ENCODE results near the gene PROKR1. TPM values are rescaled to one million over a fixed set of nuclear protein-coding genes. Genes with fewer than 3 reads are reported as not detected.

PROKR1 gene
- total and polyA plus RNA-seq, 12 donors = 0.06 TPM; not detected in 11

DNA sequence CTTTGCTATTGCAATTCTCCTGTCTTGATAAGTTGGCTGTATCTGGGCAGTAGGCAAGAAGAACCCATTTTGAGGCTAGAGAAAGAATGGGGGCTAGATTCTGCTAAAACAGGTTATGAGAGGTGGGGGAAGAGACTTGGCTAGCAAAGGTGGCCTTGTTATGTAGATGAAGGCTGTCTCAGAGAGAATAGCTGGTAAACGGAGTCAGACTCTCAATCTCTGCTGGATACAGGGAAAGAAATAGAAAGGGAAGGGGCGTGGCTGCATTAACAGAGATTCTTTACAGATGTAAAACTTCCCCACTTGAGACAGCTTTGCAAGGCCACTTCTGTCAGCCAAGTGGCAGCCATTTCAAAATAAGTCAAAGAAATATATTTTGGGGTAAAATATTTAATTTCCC is 53.2 kb downstream of the PROKR1 start:
- WGBS, 2 donors = 78 to 87% methylated on average over 2 of the region's 2 CpGs
- TF ChIP-seq, protein P1, sequence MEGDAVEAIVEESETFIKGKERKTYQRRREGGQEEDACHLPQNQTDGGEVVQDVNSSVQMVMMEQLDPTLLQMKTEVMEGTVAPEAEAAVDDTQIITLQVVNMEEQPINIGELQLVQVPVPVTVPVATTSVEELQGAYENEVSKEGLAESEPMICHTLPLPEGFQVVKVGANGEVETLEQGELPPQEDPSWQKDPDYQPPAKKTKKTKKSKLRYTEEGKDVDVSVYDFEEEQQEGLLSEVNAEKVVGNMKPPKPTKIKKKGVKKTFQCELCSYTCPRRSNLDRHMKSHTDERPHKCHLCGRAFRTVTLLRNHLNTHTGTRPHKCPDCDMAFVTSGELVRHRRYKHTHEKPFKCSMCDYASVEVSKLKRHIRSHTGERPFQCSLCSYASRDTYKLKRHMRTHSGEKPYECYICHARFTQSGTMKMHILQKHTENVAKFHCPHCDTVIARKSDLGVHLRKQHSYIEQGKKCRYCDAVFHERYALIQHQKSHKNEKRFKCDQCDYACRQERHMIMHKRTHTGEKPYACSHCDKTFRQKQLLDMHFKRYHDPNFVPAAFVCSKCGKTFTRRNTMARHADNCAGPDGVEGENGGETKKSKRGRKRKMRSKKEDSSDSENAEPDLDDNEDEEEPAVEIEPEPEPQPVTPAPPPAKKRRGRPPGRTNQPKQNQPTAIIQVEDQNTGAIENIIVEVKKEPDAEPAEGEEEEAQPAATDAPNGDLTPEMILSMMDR (IDR thresholded peaks at IDR 0.05) = no peak
- Histone ChIP-seq H3K9me3 (peaks cover 0 to 20% (median 0%) of the 10 kb centered on the region in 11 donors), H3K4me1 (no peaks in the 10 kb centered on the region), H3K27ac (no peak overlapping the region), H3K27me3 (peaks cover 0 to 18% (median 0%) of the 10 kb centered on the region in 7 donors), H3K36me3 (no peaks in the 10 kb centered on the region), H3K4me3 (no peak overlapping the region)
- DNase-seq (no peak), ATAC-seq (no peak)
- intact Hi-C loops (cut with DNase I) = no loop called here

DNA sequence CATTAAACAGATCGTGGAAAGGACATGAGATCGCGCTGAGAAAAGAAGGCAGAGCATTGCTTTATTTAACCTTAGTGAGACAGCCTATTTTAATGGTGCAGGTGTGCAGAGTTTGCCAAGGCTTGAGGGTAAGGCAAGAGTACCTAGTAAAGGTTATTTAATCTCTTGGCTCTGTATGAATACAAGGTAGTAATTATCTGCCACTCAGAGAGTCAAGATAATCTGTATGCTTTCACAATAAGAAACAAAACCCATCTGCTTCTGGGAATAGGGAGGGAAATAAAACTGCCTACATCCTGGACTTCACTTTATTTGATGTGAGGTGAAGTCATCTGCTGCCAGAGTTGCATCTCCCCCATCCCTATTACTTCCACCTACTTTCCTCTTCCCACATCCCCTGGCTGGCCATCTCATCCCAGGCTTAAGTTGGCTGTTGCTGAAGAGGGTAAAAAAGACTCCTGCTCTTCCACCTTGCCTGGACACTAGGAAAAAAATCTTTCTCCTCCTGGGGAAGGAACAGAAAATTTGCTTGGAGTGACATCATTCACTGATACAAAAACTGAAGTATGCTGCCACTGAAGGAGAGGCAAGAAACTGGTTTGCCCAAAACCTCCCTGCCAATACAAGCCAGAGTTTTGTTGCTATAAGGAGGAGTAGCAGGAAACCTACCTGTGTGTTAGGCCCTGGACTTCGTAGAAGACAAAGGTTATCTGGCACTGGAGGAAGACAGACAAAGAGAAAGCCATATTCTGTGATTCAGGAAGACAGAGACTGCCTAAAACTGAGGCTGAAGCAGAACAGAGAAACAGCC is 55.4 kb downstream of the PROKR1 start:
- no peak for DNase-seq
- H3K4me3 ChIP-seq = no peak overlapping the region
- intact Hi-C loops (cut with DNase I) = no loop called here
- H3K36me3 ChIP-seq = no peaks in the 10 kb centered on the region
- WGBS, 2 donors = 68 to 73% methylated on average over 4 of the region's 4 CpGs
- peaks cover 0 to 18% (median 0%) of the 10 kb centered on the region in 7 donors for H3K27me3 ChIP-seq
- peaks cover 0 to 20% (median 0%) of the 10 kb centered on the region in 11 donors for H3K9me3 ChIP-seq
- H3K4me1 ChIP-seq = no peaks in the 10 kb centered on the region
- H3K27ac ChIP-seq = no peak overlapping the region
- ATAC-seq = no peak
- TF ChIP-seq, protein P1 (IDR thresholded peaks at IDR 0.05) = no peak

DNA sequence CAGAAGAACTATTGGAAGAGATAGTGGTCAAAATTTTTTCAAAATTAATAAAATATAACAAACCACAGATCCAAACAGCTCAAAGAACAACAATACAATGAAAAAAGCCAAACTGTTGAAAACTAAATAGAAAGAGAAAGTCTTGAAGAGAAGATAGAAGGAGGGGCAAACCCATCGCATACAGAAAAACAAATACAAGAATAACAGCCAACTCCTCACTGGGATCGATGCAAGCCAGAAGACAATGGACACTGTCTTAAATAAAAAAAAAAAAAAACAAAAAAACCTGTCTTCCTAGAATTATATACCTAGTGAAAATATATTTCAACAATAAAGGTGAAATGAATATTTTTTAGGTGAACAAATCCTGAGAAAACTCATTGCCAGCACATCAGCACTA is 57.2 kb downstream of the PROKR1 start:
- no peak overlapping the region for H3K4me3 ChIP-seq
- no peak for ATAC-seq
- TF ChIP-seq, protein P1 (IDR thresholded peaks at IDR 0.05) = no peak
- peaks cover 0 to 18% (median 0%) of the 10 kb centered on the region in 7 donors for H3K27me3 ChIP-seq
- no peak overlapping the region for H3K27ac ChIP-seq
- no peaks in the 10 kb centered on the region for H3K4me1 ChIP-seq
- peaks cover 0 to 20% (median 0%) of the 10 kb centered on the region in 11 donors for H3K9me3 ChIP-seq
- 95 to 99% methylated on average over 2 of the region's 2 CpGs for WGBS, 2 donors
- DNase-seq = no peak
- H3K36me3 ChIP-seq = no peaks in the 10 kb centered on the region
- intact Hi-C loops (cut with DNase I) = loop anchor here in 2 of 10 donors (10.0 kb wide), 2 partner anchors 216 to 224 kb away; no protein-coding TSS in a partner anchor

DNA sequence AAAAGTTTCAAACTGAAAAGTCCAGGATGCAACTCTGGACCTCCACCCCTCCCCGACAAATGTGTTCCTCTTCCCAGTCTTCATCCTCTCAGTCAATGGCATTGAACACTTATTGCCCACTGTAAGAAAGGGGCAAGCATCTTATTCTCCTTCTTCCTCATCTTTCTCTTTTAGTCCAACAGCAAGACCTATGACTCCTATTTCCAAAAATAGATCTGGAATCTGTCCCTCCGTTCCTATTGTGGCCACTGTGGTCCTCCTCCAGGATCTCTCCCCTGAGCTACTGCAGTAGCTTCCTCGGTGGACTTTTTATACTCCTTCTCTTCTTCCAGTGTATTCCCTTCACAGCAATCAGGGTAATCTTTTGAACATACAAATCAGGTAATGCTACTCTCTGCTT is 63.3 kb downstream of the PROKR1 start:
- ATAC-seq (peak in 1 of 8 donors; percentile 48), DNase-seq (no peak)
- TF ChIP-seq, protein P1 (IDR thresholded peaks at IDR 0.05) = no peak
- Histone ChIP-seq H3K36me3 (no peaks in the 10 kb centered on the region), H3K4me3 (no peak overlapping the region), H3K27ac (no peak overlapping the region), H3K9me3 (no peaks in the 10 kb centered on the region), H3K27me3 (no peaks in the 10 kb centered on the region), H3K4me1 (peaks cover 0 to 5% (median 0%) of the 10 kb centered on the region in 9 donors)
- 56 to 57% methylated on average over 3 of the region's 3 CpGs for WGBS, 2 donors
- intact Hi-C loops (cut with DNase I) = loop anchor here in 7 of 10 donors (5.0 to 10.0 kb wide), 5 partner anchors 206 to 222 kb away; no protein-coding TSS in a partner anchor

Other genes starting within 250 kb of the PROKR1 start
- gene FBXO48, start 176.3 kb upstream of the PROKR1 start, total RNA-seq = 1 to 10 TPM in 4 of 10 donors, under 1 TPM in 6; 0.27 to 1.2 (median 0.97) TPM
- under 1 TPM; 0.30 to 0.51 TPM for gene FBXO48, start 176.3 kb upstream of the PROKR1 start, polyA plus RNA-seq
- gene APLF, start 176.0 kb upstream of the PROKR1 start, total RNA-seq = 1 to 10 TPM; 3.4 to 6.5 (median 5.1) TPM
- 1 to 10 TPM in 1 of 2 donors, under 1 TPM in 1; 0.38 to 1.8 TPM for gene APLF, start 176.0 kb upstream of the PROKR1 start, polyA plus RNA-seq
- 10 to 100 TPM in 1 of 10 donors, 1 to 10 TPM in 9; 2.7 to 17.3 (median 5.2) TPM for gene ARHGAP25, start 91.2 kb downstream of the PROKR1 start, total RNA-seq
- 1 to 10 TPM; 2.6 to 6.8 TPM for gene ARHGAP25, start 91.2 kb downstream of the PROKR1 start, polyA plus RNA-seq
- under 1 TPM in 1 of 10 donors, not detected in 9; 0.31 TPM for gene BMP10, start 227.8 kb downstream of the PROKR1 start, total RNA-seq
- under 1 TPM in 1 of 2 donors, not detected in 1; 0.03 TPM for gene BMP10, start 227.8 kb downstream of the PROKR1 start, polyA plus RNA-seq